ENCODE measurements around the gene AGT.

The AGT gene

GRCh38 chr1:230713915-230714764 is at the start of gene AGT:
Gene AGT (minus strand): TSS chr1:230714122. CDS start chr1:230710823, 3,299 bp downstream.
- no peak for DNase-seq (ENCODE audit: low read depth in 1 of 2, low spot score in 1 of 2)

GRCh38 chr1:230761443-230762167 is 47.7 kb upstream of the AGT start:
- no peak for DNase-seq (ENCODE audit: low read depth in 1 of 2, low spot score in 1 of 2)

GRCh38 chr1:230760360-230760827 is 46.5 kb upstream of the AGT start:
- no peak for DNase-seq (ENCODE audit: low read depth in 1 of 2, low spot score in 1 of 2)

GRCh38 chr1:230759369-230760065 is 45.6 kb upstream of the AGT start:
- no peak for DNase-seq (ENCODE audit: low read depth in 1 of 2, low spot score in 1 of 2)

- DNase-seq (ENCODE audit: low read depth in 1 of 2, low spot score in 1 of 2): no peak
Observed at GRCh38 chr1:230758709-230759368, 44.9 kb upstream of the AGT start.

- no peak for DNase-seq (ENCODE audit: low read depth in 1 of 2, low spot score in 1 of 2)
Observed at GRCh38 chr1:230757856-230758708, 44.2 kb upstream of the AGT start.

GRCh38 chr1:230754796-230755195 is 40.9 kb upstream of the AGT start:
- DNase-seq (ENCODE audit: low read depth in 1 of 2, low spot score in 1 of 2): no peak

- DNase-seq (ENCODE audit: low read depth in 1 of 2, low spot score in 1 of 2): no peak
Observed at GRCh38 chr1:230753586-230754251, 39.8 kb upstream of the AGT start.

- DNase-seq (ENCODE audit: low read depth in 1 of 2, low spot score in 1 of 2): no peak
Observed at GRCh38 chr1:230753191-230753585, 39.3 kb upstream of the AGT start.

GRCh38 chr1:230752407-230752806 is 38.5 kb upstream of the AGT start:
- no peak for DNase-seq (ENCODE audit: low read depth in 1 of 2, low spot score in 1 of 2)

- DNase-seq (ENCODE audit: low read depth in 1 of 2, low spot score in 1 of 2): no peak
Observed at GRCh38 chr1:230750986-230751625, 37.2 kb upstream of the AGT start.

- DNase-seq (ENCODE audit: low read depth in 1 of 2, low spot score in 1 of 2): no peak
Observed at GRCh38 chr1:230750576-230750975, 36.7 kb upstream of the AGT start.

GRCh38 chr1:230749635-230750034 is 35.7 kb upstream of the AGT start:
- DNase-seq (ENCODE audit: low read depth in 1 of 2, low spot score in 1 of 2): no peak

- no peak for DNase-seq (ENCODE audit: low read depth in 1 of 2, low spot score in 1 of 2)
Observed at GRCh38 chr1:230749150-230749549, 35.2 kb upstream of the AGT start.

- DNase-seq (ENCODE audit: low read depth in 1 of 2, low spot score in 1 of 2): no peak
Observed at GRCh38 chr1:230747890-230748800, 34.2 kb upstream of the AGT start.

- DNase-seq (ENCODE audit: low read depth in 1 of 2, low spot score in 1 of 2): no peak
Observed at GRCh38 chr1:230747127-230747730, 33.3 kb upstream of the AGT start, which contains the start of gene CAPN9. Gene CAPN9 (plus strand): TSS chr1:230747388. CDS start chr1:230747497, 109 bp downstream.

GRCh38 chr1:230746617-230747016 is 32.7 kb upstream of the AGT start:
- no peak for DNase-seq (ENCODE audit: low read depth in 1 of 2, low spot score in 1 of 2)

GRCh38 chr1:230745071-230745470 is 31.1 kb upstream of the AGT start:
- no peak for DNase-seq (ENCODE audit: low read depth in 1 of 2, low spot score in 1 of 2)
